HG02763 (cell line): Measurements from ENCODE around the gene ZNF683.
"Not testable (repeated sequence)": the region's sequence is repeated elsewhere in the genome, so short reads cannot be mapped to it uniquely, and the experiment has no call there.

Experiments used
- ATAC-seq: cut with Tn5 transposase; IDR thresholded peaks from one replicate; pipeline ENCODE4 v1.9.1; 2021; ENCODE audit warnings: mild to moderate bottlenecking, moderate library complexity; ENCODE audit not compliant: unreplicated experiment

The ZNF683 gene

GRCh38 chr1:26340047-26340481 lies 32.5 kb downstream of the ZNF683 start:
- ATAC-seq, result no peak

- no peak for ATAC-seq
Observed at GRCh38 chr1:26338670-26339069, 33.9 kb downstream of the ZNF683 start.

- ATAC-seq, result no peak
Observed at GRCh38 chr1:26337625-26338024, 34.9 kb downstream of the ZNF683 start.

GRCh38 chr1:26337206-26337535 lies 35.4 kb downstream of the ZNF683 start:
- ATAC-seq, result no peak

GRCh38 chr1:26336477-26337205 lies 35.9 kb downstream of the ZNF683 start:
- peak; percentile 64 for ATAC-seq

GRCh38 chr1:26335774-26336476 lies 36.6 kb downstream of the ZNF683 start:
- ATAC-seq, result no peak

GRCh38 chr1:26333312-26333711 lies 39.2 kb downstream of the ZNF683 start:
- ATAC-seq, result not testable (repeated sequence)

- no peak for ATAC-seq
Observed at GRCh38 chr1:26330276-26330675, 42.3 kb downstream of the ZNF683 start.

- not testable (repeated sequence) for ATAC-seq
Observed at GRCh38 chr1:26329380-26329779, 43.2 kb downstream of the ZNF683 start.

- ATAC-seq, result no peak
Observed at GRCh38 chr1:26328597-26328996, 44.0 kb downstream of the ZNF683 start.

- no peak for ATAC-seq
Observed at GRCh38 chr1:26327956-26328362, 44.6 kb downstream of the ZNF683 start.

GRCh38 chr1:26324550-26324949 lies 48.0 kb downstream of the ZNF683 start:
- ATAC-seq, result no peak

GRCh38 chr1:26323382-26323781 lies 49.2 kb downstream of the ZNF683 start:
- ATAC-seq, result no peak

GRCh38 chr1:26322042-26322331 lies 50.6 kb downstream of the ZNF683 start:
- ATAC-seq, result no peak

- peak; percentile 35 for ATAC-seq
Observed at GRCh38 chr1:26321315-26322041, 51.1 kb downstream of the ZNF683 start.

- ATAC-seq, result no peak
Observed at GRCh38 chr1:26320896-26321295, 51.7 kb downstream of the ZNF683 start.

- ATAC-seq, result no peak
Observed at GRCh38 chr1:26318338-26319064, 54.0 kb downstream of the ZNF683 start.

GRCh38 chr1:26317612-26318337 lies 54.8 kb downstream of the ZNF683 start, which contains the start of gene CD52:
CD52 (plus strand) TSS chr1:26317958; CDS start chr1:26318018, 60 bp downstream.
- ATAC-seq, result peak; percentile 36

GRCh38 chr1:26317146-26317545 lies 55.4 kb downstream of the ZNF683 start:
- no peak for ATAC-seq
